H1 (cell line): ENCODE results near the gene RPL7A. TPM values are rescaled to one million over a fixed set of nuclear protein-coding genes. Genes with fewer than 3 reads are reported as not detected.

Experiments used
- CTCF ChIA-PET: fragments of 300-600 bp; sonication (Branson Sonifier 250); formaldehyde crosslinking; loops from one replicate; lab custom pipeline; 2021; ENCODE audit not compliant: partially characterized antibody; lab: Charles Lee
- POLR2A ChIA-PET: fragments of 300-600 bp; sonication (Branson Sonifier 250); formaldehyde crosslinking; loops from one replicate; lab custom pipeline; 2021; ENCODE audit warnings: inconsistent platforms; ENCODE audit not compliant: partially characterized antibody; lab: Charles Lee
- DNase-seq, 2 experiments: peaks; one replicate each; pipeline versions ENCODE4 v3.0.0 to v3.0.0-alpha.2; 2010 to 2022; ENCODE audit warnings: low spot score in 2 of 2, low read depth in 1 of 2, mixed read lengths in 1 of 2
- FAIRE-seq: peaks from 2 replicates; lab custom pipeline; 2011; peaks lifted over from hg19 to GRCh38; lab: Jason Lieb, UNC
- H2AFZ ChIP-seq: 2 replicates; pipeline ENCODE4 v1.8.1; 2012; ENCODE audit warnings: low read length, inconsistent platforms
- H2AK5ac ChIP-seq: 2 replicates; pipeline ENCODE4 v1.6.1; 2013; ENCODE audit warnings: low read depth, low read length
- H2BK120ac ChIP-seq: replicated peaks from 2 replicates; pipeline ENCODE3; 2013; ENCODE audit warnings: low read depth, low read length, inconsistent platforms
- H2BK12ac ChIP-seq: 2 replicates; pipeline ENCODE4 v1.6.1; 2013; ENCODE audit warnings: low read depth, low read length
- H2BK15ac ChIP-seq: 2 replicates; pipeline ENCODE4 v1.6.1; 2013; ENCODE audit warnings: low read length
- H2BK20ac ChIP-seq: 2 replicates; pipeline ENCODE4 v1.6.1; 2013; ENCODE audit warnings: low read length
- H2BK5ac ChIP-seq: 2 replicates; pipeline ENCODE4 v1.6.1; 2013; ENCODE audit warnings: low read depth, low read length
- H3K14ac ChIP-seq: 2 replicates; pipeline ENCODE4 v1.6.1; 2013; ENCODE audit warnings: inconsistent platforms; ENCODE audit not compliant: insufficient read length
- H3K18ac ChIP-seq: 2 replicates; pipeline ENCODE4 v1.6.1; 2013; ENCODE audit warnings: low read length; ENCODE audit errors: extremely low read depth
- H3K23ac ChIP-seq: 2 replicates; pipeline ENCODE4 v1.6.1; 2013; ENCODE audit warnings: inconsistent platforms; ENCODE audit not compliant: insufficient read length
- H3K23me2 ChIP-seq: 2 replicates; pipeline ENCODE4 v1.6.1; 2013; ENCODE audit warnings: low read depth, low read length
- H3K27ac ChIP-seq: 2 replicates; pipeline ENCODE4 v1.6.1; 2011; ENCODE audit warnings: low read depth, low read length, inconsistent platforms
- H3K27me3 ChIP-seq, 4 experiments: replicated peaks in 1 of 4; 1 replicate in 1 of 4; 2 replicates in 3 of 4; pipeline versions ENCODE4 v1.6.1 to v1.8.1; 2011 to 2013; ENCODE audit warnings: low read length in 3 of 4, mild to moderate bottlenecking in 3 of 4, inconsistent platforms in 2 of 4, mixed read lengths in 2 of 4, moderate library complexity in 1 of 4; ENCODE audit not compliant: control insufficient read depth in 3 of 4, insufficient read depth in 3 of 4; ENCODE audit errors: extremely low read depth in 1 of 4
- H3K36me3 ChIP-seq, 4 experiments: 2 replicates each; pipeline versions ENCODE4 v1.6.1 to v1.8.1; 2011 to 2013; ENCODE audit warnings: mild to moderate bottlenecking in 4 of 4, low read length in 3 of 4, moderate library complexity in 2 of 4, control low read depth in 1 of 4, inconsistent platforms in 1 of 4; ENCODE audit not compliant: insufficient read depth in 4 of 4, control insufficient read depth in 2 of 4
- H3K4ac ChIP-seq: replicated peaks from 2 replicates; pipeline ENCODE3; 2013; ENCODE audit warnings: low read length, low read depth, mixed read lengths, inconsistent platforms; ENCODE audit not compliant: insufficient read length
- H3K4me1 ChIP-seq, 4 experiments: replicated peaks in 1 of 4; 1 replicate in 1 of 4; 2 replicates in 3 of 4; pipeline versions ENCODE4 v1.6.1 to v1.8.1; 2011 to 2013; ENCODE audit warnings: low read length in 3 of 4, inconsistent platforms in 2 of 4, mixed read lengths in 1 of 4; ENCODE audit not compliant: insufficient read depth in 4 of 4, control insufficient read depth in 3 of 4
- H3K4me2 ChIP-seq, 2 experiments: 2 replicates each; pipeline versions ENCODE4 v1.6.1 to v1.8.1; 2011 to 2013; ENCODE audit warnings: low read depth in 2 of 2, low read length in 2 of 2, control low read depth in 1 of 2, inconsistent platforms in 1 of 2, mild to moderate bottlenecking in 1 of 2; ENCODE audit not compliant: insufficient read depth in 1 of 2
- H3K4me3 ChIP-seq, 4 experiments: fragments of 200-600, 300-600 bp in 1 of 4; sonication (generic), shearing (Covaris generic), sonication (Bioruptor Twin) in 1 of 4; 2 replicates each; pipeline versions ENCODE4 v1.5.1 to v1.8.1; 2011 to 2016; ENCODE audit warnings: low read length in 4 of 4, low read depth in 3 of 4, control low read depth in 2 of 4, inconsistent platforms in 2 of 4, mild to moderate bottlenecking in 2 of 4, mixed read lengths in 1 of 4, moderate library complexity in 1 of 4; ENCODE audit not compliant: insufficient read depth in 2 of 4; ENCODE audit errors: extremely low read depth in 1 of 4
- H3K56ac ChIP-seq: replicated peaks from 2 replicates; pipeline ENCODE3; 2013; ENCODE audit warnings: low read depth, mild to moderate bottlenecking, mixed read lengths, low read length, inconsistent platforms; ENCODE audit not compliant: insufficient read length
- H3K79me1 ChIP-seq: 2 replicates; pipeline ENCODE4 v1.6.1; 2013; ENCODE audit warnings: low read depth, low read length, control low read depth
- H3K79me2 ChIP-seq, 2 experiments: 2 replicates each; pipeline versions ENCODE4 v1.6.1 to v1.8.1; 2012 to 2013; ENCODE audit warnings: low read length in 2 of 2, mild to moderate bottlenecking in 2 of 2, inconsistent platforms in 1 of 2; ENCODE audit not compliant: insufficient read depth in 2 of 2, control insufficient read depth in 1 of 2
- H3K9ac ChIP-seq, 4 experiments: replicated peaks in 1 of 4; 1 replicate in 1 of 4; 2 replicates in 3 of 4; pipeline versions ENCODE4 v1.6.1 to v1.8.1; 2011 to 2013; ENCODE audit warnings: low read depth in 3 of 4, low read length in 3 of 4, control low read depth in 2 of 4, mild to moderate bottlenecking in 2 of 4, moderate library complexity in 2 of 4, inconsistent platforms in 1 of 4; ENCODE audit errors: extremely low read depth in 1 of 4
- H3K9me3 ChIP-seq, 2 experiments: 2 replicates each; pipeline versions ENCODE4 v1.6.1 to v1.8.1; 2012 to 2013; ENCODE audit warnings: mild to moderate bottlenecking in 2 of 2, moderate library complexity in 2 of 2, control low read depth in 1 of 2, inconsistent platforms in 1 of 2, low read depth in 1 of 2, low read length in 1 of 2, mixed read lengths in 1 of 2; ENCODE audit not compliant: insufficient read depth in 2 of 2
- H4K20me1 ChIP-seq, 2 experiments: replicated peaks in 1 of 2; 2 replicates each; pipeline versions ENCODE3 to v1.8.1; 2011 to 2013; ENCODE audit warnings: inconsistent platforms in 2 of 2, low read length in 2 of 2, mild to moderate bottlenecking in 1 of 2; ENCODE audit not compliant: insufficient read depth in 2 of 2, control insufficient read depth in 1 of 2
- H4K5ac ChIP-seq: 2 replicates; pipeline ENCODE4 v1.6.1; 2013; ENCODE audit warnings: low read length, low read depth, mixed read lengths, inconsistent platforms; ENCODE audit not compliant: insufficient read length
- H4K8ac ChIP-seq: 2 replicates; pipeline ENCODE4 v1.8.0; 2013; ENCODE audit warnings: mild to moderate bottlenecking, moderate library complexity, low read length, inconsistent platforms; ENCODE audit not compliant: insufficient read depth; ENCODE audit errors: extremely low read depth
- H4K91ac ChIP-seq: replicated peaks from 2 replicates; pipeline ENCODE3; 2013; ENCODE audit warnings: low read length, mixed read lengths, inconsistent platforms; ENCODE audit not compliant: insufficient read length
- POLR2AphosphoS5 ChIP-seq: IDR thresholded peaks from 2 replicates; pipeline ENCODE4 v1.6.1; 2011; ENCODE audit warnings: low read depth, low read length
- WGBS, 2 experiments: shearing (Covaris generic) in 1 of 2; methylation state at CpG; one replicate each; pipeline versions ENCODE4 v1.1.6 to v1.1.7; 2013 to 2015; ENCODE audit warnings: low lambda C conversion rate in 2 of 2, mixed read lengths in 2 of 2, inconsistent platforms in 1 of 2, low coverage in 1 of 2, missing lambda C conversion rate in 1 of 2; ENCODE audit not compliant: insufficient replicate concordance in 2 of 2, insufficient coverage in 1 of 2, insufficient read length in 1 of 2; ENCODE audit errors: extremely low coverage in 1 of 2, missing lambda C conversion rate in 1 of 2; 5-methylcytosine and 5-hydroxymethylcytosine counted together
- polyA plus RNA-seq, 7 experiments: library from polyadenylated mRNA; depleted of rRNA in 3 of 7; stranded (reverse) in 5 of 7; unstranded in 2 of 7; fragments of >200 nt in 5 of 7; fragments of 200-250 nt in 2 of 7; gene quantifications; 1 replicate in 5 of 7; 2 replicates in 1 of 7; 4 replicates in 1 of 7; pipeline versions ENCODE4 v1.2.1 to v1.2.3, GENCODE V29; 2011 to 2013; ENCODE audit warnings: missing spikeins in 2 of 7, mixed read lengths in 2 of 7
- total RNA-seq: library from RNA; stranded (reverse); fragmentation: NEBNext Ultra II Directional; extraction: Animal tissue kit (Norgen Biotek cat#: 25700); gene quantifications from 2 replicates; pipeline ENCODE4 v1.2.1, GENCODE V29; 2021

The RPL7A gene
- total and polyA plus RNA-seq, 2 of the 8 experiments (the other 6 are each of a cell fraction or from before 2014, with no cell fraction given): 2,578 to 2,783 TPM

DNA sequence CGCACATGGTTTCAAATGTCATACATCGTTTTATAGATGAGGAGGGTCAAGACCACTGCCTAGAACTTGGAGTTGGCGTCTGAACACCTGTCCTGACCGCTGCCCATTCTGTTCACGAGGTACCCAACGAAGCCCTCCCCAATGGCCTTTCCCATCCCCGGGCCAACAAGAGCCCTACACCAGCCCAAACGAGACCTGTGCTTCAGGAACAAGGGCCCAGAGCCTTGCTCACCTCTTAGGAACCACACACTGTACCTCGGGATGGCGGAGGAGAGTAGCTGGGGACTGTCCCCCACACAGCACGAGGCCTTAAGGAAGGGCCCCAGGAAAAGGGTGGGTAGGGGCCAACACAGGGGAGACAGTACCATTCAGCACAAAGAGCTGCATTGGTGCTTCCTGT is 15.0 kb upstream of the RPL7A start:
- no peak overlapping the region for H2BK20ac ChIP-seq
- H2AK5ac ChIP-seq: no peak overlapping the region

More for the DNA sequence above, 15.0 kb upstream of the RPL7A start:
- WGBS, 2 experiments: 99% methylated on average over 11 of the region's 11 CpGs; no CpG with 5 or more reads in 1 of the 2 experiments
- Histone ChIP-seq H2BK12ac (no peak overlapping the region), H3K56ac (no peak overlapping the region), H3K18ac (no peak overlapping the region), H4K91ac (no peak overlapping the region), H3K27ac (no peak overlapping the region), H4K5ac (no peak overlapping the region), H3K23me2 (peaks cover 7% of the 10 kb centered on the region; the same call in 1 of the 2 replicates), H2BK15ac (no peak overlapping the region), H2BK5ac (no peak overlapping the region), H3K9me3 (no peaks in the 10 kb centered on the region), H3K79me1 (peaks cover 10% of the 10 kb centered on the region), H2BK120ac (no peak overlapping the region), H3K9ac (no peak overlapping the region), H3K4ac (no peak overlapping the region), H3K36me3 (peaks cover 20 to 43% (median 35%) of the 10 kb centered on the region in 4 experiments), H3K4me3 (no peak overlapping the region), H2AFZ (no peak overlapping the region), H3K4me2 (no peak overlapping the region)
- CTCF ChIA-PET: interaction anchor here (0.7 to 7.0 kb wide), 7 partner anchors 10 to 145 kb away, joined by 3 to 123 read pairs (median 4); no protein-coding TSS in a partner anchor
- no peak for DNase-seq
- TF ChIP-seq POLR2AphosphoS5: no peak
- TF ChIP-seq, all 59 proteins: peak for 0
- H3K23ac ChIP-seq: no peak overlapping the region
- H3K14ac ChIP-seq: no peak overlapping the region
- H3K27me3 ChIP-seq: no peaks in the 10 kb centered on the region
- H4K8ac ChIP-seq: no peak overlapping the region; the same call in 1 of the 2 replicates
- peaks cover 0 to 9% (median 2%) of the 10 kb centered on the region in 4 experiments; a peak in 1 of 7 replicates for H3K4me1 ChIP-seq
- peaks cover 4 to 16% of the 10 kb centered on the region in 2 experiments for H4K20me1 ChIP-seq
- POLR2A ChIA-PET: interaction anchor here (0.9 to 7.3 kb wide), 5 partner anchors 11 to 151 kb away, joined by 3 to 120 read pairs (median 5); partner anchors contain the start of genes MED22 and RPL7A
- peaks cover 0 to 15% of the 10 kb centered on the region in 2 experiments; a peak in 2 of 4 replicates for H3K79me2 ChIP-seq
- no peak for FAIRE-seq
